ENCODE results near the gene SETD5. TPM values are rescaled to one million over a fixed set of nuclear protein-coding genes. Genes with fewer than 3 reads are reported as not detected.

Gene SETD5
- total RNA-seq, 1 experiment from 2014 or later = 279 TPM

DNA sequence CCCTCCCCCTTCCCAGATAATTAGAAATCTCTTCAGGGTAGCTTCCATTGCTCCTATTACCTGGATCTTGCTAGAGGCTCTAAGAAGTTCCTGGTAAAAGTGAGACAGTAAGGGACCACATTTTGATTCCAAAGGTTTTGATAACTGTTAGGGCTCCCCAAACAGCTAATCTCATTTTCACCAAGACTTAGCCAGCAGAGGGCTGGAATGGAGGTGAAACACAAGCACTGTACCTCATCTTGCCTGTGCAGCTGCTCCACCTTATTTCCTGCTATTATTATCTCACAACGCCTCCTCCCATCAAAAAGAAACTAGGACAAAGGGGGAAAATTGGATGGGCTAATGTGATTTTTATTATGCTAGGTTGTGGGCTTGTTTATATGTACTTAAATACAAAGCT, 7.3 kb downstream of the SETD5 start:
- H3K9me3 Mint-ChIP-seq = peaks cover 8% of the 10 kb centered on the region; the same call in 1 of the 2 replicates
- peaks cover 77% of the 10 kb centered on the region for H3K4me1 Mint-ChIP-seq
- H3K4me3 Mint-ChIP-seq = peak overlapping the region; percentile 54
- ATAC-seq = no peak
- peak overlapping the region; percentile 74 for H3K27ac Mint-ChIP-seq
- ChIA-PET POLR2A (interaction anchor here (0.6 to 1.5 kb wide), 3 partner anchors 9 to 21 kb away, joined by 3 to 6 read pairs (median 5); no protein-coding TSS in a partner anchor), CTCF (interaction anchor here (0.9 to 1.1 kb wide), 4 partner anchors 9 to 322 kb away, joined by 3 read pairs; no protein-coding TSS in a partner anchor)
- H3K27me3 Mint-ChIP-seq (ENCODE audit: low read depth) = no peaks in the 10 kb centered on the region
- no peak for DNase-seq (ENCODE audit: low spot score)
- TF ChIP-seq ZNF232 (CRISPR knock-in tag; IDR thresholded peaks at IDR 0.05) = no peak
- TF ChIP-seq ATF1 (CRISPR knock-in tag; IDR thresholded peaks at IDR 0.05) = no peak
- no peak for TF ChIP-seq JAZF1 (CRISPR knock-in tag; IDR thresholded peaks at IDR 0.05)
- no peak for TF ChIP-seq SP1 (CRISPR knock-in tag; conservative IDR thresholded peaks at IDR 0.05)
- peaks cover 7% of the 10 kb centered on the region; the same call in 1 of the 2 replicates for H3K36me3 Mint-ChIP-seq

DNA sequence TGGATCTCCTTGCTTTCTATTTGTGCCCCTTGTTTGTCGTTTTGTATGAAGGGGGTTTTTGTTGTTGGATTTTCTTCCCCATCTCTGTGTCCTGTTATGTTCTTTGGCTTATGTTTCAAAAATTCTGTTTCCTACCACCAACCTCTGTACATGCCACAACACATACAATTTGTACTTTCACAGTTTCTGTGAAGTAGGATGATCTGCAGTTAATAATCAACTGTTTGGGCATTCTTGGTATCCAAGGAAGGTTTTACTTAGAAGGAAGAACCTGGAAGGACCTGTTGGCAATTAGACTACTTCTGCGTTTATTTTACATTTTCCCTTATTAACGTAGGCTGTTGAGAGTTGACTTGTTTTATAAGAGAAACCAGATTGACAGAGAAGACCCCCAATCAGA, 8.3 kb downstream of the SETD5 start:
- TF ChIP-seq, protein P1, sequence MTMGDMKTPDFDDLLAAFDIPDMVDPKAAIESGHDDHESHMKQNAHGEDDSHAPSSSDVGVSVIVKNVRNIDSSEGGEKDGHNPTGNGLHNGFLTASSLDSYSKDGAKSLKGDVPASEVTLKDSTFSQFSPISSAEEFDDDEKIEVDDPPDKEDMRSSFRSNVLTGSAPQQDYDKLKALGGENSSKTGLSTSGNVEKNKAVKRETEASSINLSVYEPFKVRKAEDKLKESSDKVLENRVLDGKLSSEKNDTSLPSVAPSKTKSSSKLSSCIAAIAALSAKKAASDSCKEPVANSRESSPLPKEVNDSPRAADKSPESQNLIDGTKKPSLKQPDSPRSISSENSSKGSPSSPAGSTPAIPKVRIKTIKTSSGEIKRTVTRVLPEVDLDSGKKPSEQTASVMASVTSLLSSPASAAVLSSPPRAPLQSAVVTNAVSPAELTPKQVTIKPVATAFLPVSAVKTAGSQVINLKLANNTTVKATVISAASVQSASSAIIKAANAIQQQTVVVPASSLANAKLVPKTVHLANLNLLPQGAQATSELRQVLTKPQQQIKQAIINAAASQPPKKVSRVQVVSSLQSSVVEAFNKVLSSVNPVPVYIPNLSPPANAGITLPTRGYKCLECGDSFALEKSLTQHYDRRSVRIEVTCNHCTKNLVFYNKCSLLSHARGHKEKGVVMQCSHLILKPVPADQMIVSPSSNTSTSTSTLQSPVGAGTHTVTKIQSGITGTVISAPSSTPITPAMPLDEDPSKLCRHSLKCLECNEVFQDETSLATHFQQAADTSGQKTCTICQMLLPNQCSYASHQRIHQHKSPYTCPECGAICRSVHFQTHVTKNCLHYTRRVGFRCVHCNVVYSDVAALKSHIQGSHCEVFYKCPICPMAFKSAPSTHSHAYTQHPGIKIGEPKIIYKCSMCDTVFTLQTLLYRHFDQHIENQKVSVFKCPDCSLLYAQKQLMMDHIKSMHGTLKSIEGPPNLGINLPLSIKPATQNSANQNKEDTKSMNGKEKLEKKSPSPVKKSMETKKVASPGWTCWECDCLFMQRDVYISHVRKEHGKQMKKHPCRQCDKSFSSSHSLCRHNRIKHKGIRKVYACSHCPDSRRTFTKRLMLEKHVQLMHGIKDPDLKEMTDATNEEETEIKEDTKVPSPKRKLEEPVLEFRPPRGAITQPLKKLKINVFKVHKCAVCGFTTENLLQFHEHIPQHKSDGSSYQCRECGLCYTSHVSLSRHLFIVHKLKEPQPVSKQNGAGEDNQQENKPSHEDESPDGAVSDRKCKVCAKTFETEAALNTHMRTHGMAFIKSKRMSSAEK (CRISPR knock-in tag; IDR thresholded peaks at IDR 0.05; ENCODE audit: borderline replicate concordance) = no peak
- TF ChIP-seq JUN (CRISPR knock-in tag; IDR thresholded peaks at IDR 0.05) (no peak), ETV6 (CRISPR knock-in tag; IDR thresholded peaks at IDR 0.05) (no peak), FOXK1 (CRISPR knock-in tag; IDR thresholded peaks at IDR 0.05) (no peak), PRRX2 (CRISPR knock-in tag; IDR thresholded peaks at IDR 0.05) (no peak), ZNF138 (CRISPR knock-in tag; conservative IDR thresholded peaks at IDR 0.05) (no peak), NR2C2 (CRISPR knock-in tag; IDR thresholded peaks at IDR 0.05) (no peak), ZNF121 (CRISPR knock-in tag; IDR thresholded peaks at IDR 0.05) (no peak)
- TF ChIP-seq, protein P2, sequence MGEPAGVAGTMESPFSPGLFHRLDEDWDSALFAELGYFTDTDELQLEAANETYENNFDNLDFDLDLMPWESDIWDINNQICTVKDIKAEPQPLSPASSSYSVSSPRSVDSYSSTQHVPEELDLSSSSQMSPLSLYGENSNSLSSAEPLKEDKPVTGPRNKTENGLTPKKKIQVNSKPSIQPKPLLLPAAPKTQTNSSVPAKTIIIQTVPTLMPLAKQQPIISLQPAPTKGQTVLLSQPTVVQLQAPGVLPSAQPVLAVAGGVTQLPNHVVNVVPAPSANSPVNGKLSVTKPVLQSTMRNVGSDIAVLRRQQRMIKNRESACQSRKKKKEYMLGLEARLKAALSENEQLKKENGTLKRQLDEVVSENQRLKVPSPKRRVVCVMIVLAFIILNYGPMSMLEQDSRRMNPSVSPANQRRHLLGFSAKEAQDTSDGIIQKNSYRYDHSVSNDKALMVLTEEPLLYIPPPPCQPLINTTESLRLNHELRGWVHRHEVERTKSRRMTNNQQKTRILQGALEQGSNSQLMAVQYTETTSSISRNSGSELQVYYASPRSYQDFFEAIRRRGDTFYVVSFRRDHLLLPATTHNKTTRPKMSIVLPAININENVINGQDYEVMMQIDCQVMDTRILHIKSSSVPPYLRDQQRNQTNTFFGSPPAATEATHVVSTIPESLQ (CRISPR knock-in tag; IDR thresholded peaks at IDR 0.05) = no peak
- POLR2A ChIA-PET = interaction anchor here (1.5 to 2.8 kb wide), 2 partner anchors 9 to 10 kb away, joined by 5 to 6 read pairs; partner anchors contain the start of gene SETD5
- Mint-ChIP-seq H3K27me3 (ENCODE audit: low read depth) (no peaks in the 10 kb centered on the region), H3K4me3 (peak overlapping the region; percentile 7), H3K4me1 (peaks cover 79% of the 10 kb centered on the region), H3K27ac (peak overlapping the region; percentile 58), H3K36me3 (peaks cover 10% of the 10 kb centered on the region; the same call in 1 of the 2 replicates), H3K9me3 (peaks cover 8% of the 10 kb centered on the region; the same call in 1 of the 2 replicates)
- no peak for DNase-seq (ENCODE audit: low spot score)
- CTCF ChIA-PET = interaction anchor here (0.7 kb wide), 1 partner anchor 20 kb away, joined by 3 read pairs; no protein-coding TSS in a partner anchor
- no peak for ATAC-seq

DNA sequence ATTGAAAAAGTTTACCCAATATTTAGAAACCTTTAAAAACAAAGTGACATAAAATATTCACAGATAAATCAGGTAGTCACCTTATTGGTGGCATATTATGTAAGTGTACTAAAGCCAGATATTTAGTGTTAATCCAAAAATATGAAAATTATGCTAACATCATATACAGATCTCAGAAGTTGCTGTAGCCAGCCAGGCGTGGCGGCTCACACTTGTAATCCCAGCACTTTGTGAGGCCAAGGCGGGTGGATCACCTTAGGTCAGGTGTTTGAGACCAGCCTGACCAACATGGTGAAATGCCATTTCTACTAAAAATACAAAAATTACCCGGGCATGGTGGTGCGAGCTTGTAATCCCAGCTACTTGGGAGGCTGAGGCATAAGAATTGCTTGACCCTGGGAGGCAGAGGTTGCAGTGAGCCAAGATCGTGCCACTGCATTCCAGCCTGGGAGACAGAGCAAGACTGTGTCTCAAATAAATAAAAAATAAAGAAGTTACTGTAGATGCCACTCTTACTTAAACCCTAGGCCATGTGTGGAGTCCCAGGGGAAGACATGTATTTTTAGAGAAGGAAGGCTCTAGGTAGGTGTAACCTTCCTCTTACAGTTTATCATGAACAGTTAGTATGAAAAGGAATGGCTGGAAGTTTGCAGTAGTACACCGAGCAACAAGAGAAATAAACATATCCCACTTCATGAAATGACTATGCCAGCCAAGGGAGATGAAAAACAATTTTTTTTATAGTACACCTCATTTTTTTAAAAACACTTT, 9.6 kb downstream of the SETD5 start:
- no peak overlapping the region for H3K4me3 Mint-ChIP-seq
- ChIA-PET POLR2A (interaction anchor here (2.8 kb wide), 1 partner anchor 10 kb away, joined by 6 read pairs; the partner anchor contains the start of gene SETD5), CTCF (no interaction called here)
- peak overlapping the region; percentile 42; the same call in 1 of the 2 replicates for H3K27ac Mint-ChIP-seq
- peaks cover 70% of the 10 kb centered on the region for H3K4me1 Mint-ChIP-seq
- peaks cover 10% of the 10 kb centered on the region; the same call in 1 of the 2 replicates for H3K36me3 Mint-ChIP-seq
- H3K27me3 Mint-ChIP-seq (ENCODE audit: low read depth) = no peaks in the 10 kb centered on the region
- DNase-seq (ENCODE audit: low spot score) = no peak
- H3K9me3 Mint-ChIP-seq = peaks cover 8% of the 10 kb centered on the region; the same call in 1 of the 2 replicates
- no peak for ATAC-seq
- no peak for TF ChIP-seq TCF7 (CRISPR knock-in tag; IDR thresholded peaks at IDR 0.05; ENCODE audit: low read depth)
- TF ChIP-seq, protein P3, sequence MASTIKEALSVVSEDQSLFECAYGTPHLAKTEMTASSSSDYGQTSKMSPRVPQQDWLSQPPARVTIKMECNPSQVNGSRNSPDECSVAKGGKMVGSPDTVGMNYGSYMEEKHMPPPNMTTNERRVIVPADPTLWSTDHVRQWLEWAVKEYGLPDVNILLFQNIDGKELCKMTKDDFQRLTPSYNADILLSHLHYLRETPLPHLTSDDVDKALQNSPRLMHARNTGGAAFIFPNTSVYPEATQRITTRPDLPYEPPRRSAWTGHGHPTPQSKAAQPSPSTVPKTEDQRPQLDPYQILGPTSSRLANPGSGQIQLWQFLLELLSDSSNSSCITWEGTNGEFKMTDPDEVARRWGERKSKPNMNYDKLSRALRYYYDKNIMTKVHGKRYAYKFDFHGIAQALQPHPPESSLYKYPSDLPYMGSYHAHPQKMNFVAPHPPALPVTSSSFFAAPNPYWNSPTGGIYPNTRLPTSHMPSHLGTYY (CRISPR knock-in tag; IDR thresholded peaks at IDR 0.05) = no peak
- TF ChIP-seq ETV6 (CRISPR knock-in tag; IDR thresholded peaks at IDR 0.05) = no peak
- TF ChIP-seq, protein P4, sequence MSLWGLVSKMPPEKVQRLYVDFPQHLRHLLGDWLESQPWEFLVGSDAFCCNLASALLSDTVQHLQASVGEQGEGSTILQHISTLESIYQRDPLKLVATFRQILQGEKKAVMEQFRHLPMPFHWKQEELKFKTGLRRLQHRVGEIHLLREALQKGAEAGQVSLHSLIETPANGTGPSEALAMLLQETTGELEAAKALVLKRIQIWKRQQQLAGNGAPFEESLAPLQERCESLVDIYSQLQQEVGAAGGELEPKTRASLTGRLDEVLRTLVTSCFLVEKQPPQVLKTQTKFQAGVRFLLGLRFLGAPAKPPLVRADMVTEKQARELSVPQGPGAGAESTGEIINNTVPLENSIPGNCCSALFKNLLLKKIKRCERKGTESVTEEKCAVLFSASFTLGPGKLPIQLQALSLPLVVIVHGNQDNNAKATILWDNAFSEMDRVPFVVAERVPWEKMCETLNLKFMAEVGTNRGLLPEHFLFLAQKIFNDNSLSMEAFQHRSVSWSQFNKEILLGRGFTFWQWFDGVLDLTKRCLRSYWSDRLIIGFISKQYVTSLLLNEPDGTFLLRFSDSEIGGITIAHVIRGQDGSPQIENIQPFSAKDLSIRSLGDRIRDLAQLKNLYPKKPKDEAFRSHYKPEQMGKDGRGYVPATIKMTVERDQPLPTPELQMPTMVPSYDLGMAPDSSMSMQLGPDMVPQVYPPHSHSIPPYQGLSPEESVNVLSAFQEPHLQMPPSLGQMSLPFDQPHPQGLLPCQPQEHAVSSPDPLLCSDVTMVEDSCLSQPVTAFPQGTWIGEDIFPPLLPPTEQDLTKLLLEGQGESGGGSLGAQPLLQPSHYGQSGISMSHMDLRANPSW (CRISPR knock-in tag; conservative IDR thresholded peaks at IDR 0.05; ENCODE audit: low read depth) = no peak
- TF ChIP-seq FOXP1 (CRISPR knock-in tag; IDR thresholded peaks at IDR 0.05; ENCODE audit: borderline replicate concordance) = no peak
- TF ChIP-seq, protein P5, sequence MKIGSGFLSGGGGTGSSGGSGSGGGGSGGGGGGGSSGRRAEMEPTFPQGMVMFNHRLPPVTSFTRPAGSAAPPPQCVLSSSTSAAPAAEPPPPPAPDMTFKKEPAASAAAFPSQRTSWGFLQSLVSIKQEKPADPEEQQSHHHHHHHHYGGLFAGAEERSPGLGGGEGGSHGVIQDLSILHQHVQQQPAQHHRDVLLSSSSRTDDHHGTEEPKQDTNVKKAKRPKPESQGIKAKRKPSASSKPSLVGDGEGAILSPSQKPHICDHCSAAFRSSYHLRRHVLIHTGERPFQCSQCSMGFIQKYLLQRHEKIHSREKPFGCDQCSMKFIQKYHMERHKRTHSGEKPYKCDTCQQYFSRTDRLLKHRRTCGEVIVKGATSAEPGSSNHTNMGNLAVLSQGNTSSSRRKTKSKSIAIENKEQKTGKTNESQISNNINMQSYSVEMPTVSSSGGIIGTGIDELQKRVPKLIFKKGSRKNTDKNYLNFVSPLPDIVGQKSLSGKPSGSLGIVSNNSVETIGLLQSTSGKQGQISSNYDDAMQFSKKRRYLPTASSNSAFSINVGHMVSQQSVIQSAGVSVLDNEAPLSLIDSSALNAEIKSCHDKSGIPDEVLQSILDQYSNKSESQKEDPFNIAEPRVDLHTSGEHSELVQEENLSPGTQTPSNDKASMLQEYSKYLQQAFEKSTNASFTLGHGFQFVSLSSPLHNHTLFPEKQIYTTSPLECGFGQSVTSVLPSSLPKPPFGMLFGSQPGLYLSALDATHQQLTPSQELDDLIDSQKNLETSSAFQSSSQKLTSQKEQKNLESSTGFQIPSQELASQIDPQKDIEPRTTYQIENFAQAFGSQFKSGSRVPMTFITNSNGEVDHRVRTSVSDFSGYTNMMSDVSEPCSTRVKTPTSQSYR (CRISPR knock-in tag; IDR thresholded peaks at IDR 0.05) = no peak
